HG03060 (cell line): ENCODE measurements around the gene ATP2A2.

ENCODE experiments used
- ATAC-seq: cut with Tn5 transposase; IDR thresholded peaks from one replicate; pipeline ENCODE4 v1.9.1; 2021; ENCODE audit warnings: low read depth, moderate number of reproducible peaks; ENCODE audit not compliant: unreplicated experiment

Gene ATP2A2

GRCh38 chr12:110287986-110288385 lies 6.9 kb downstream of the ATP2A2 start:
- ATAC-seq, result no peak

- no peak for ATAC-seq
Observed at GRCh38 chr12:110289044-110289710, 8.1 kb downstream of the ATP2A2 start.

- no peak for ATAC-seq
Observed at GRCh38 chr12:110289711-110290078, 8.6 kb downstream of the ATP2A2 start.

GRCh38 chr12:110301065-110301806 lies 20.2 kb downstream of the ATP2A2 start:
- ATAC-seq, result no peak

GRCh38 chr12:110304061-110304551 lies 23.1 kb downstream of the ATP2A2 start:
- ATAC-seq, result no peak

GRCh38 chr12:110307372-110307771 lies 26.3 kb downstream of the ATP2A2 start:
- ATAC-seq, result no peak

GRCh38 chr12:110310763-110311162 lies 29.7 kb downstream of the ATP2A2 start:
- no peak for ATAC-seq

GRCh38 chr12:110311903-110312302 lies 30.9 kb downstream of the ATP2A2 start:
- no peak for ATAC-seq

GRCh38 chr12:110312581-110313360 lies 31.7 kb downstream of the ATP2A2 start:
- ATAC-seq, result no peak

GRCh38 chr12:110314308-110314707 lies 33.3 kb downstream of the ATP2A2 start:
- ATAC-seq, result peak; percentile 69

GRCh38 chr12:110316861-110317260 lies 35.8 kb downstream of the ATP2A2 start:
- no peak for ATAC-seq

GRCh38 chr12:110317911-110318310 lies 36.9 kb downstream of the ATP2A2 start:
- ATAC-seq, result no peak

GRCh38 chr12:110320550-110320949 lies 39.5 kb downstream of the ATP2A2 start:
- no peak for ATAC-seq

- ATAC-seq, result no peak
Observed at GRCh38 chr12:110329710-110330109, 48.7 kb downstream of the ATP2A2 start.

GRCh38 chr12:110330124-110330523 lies 49.1 kb downstream of the ATP2A2 start:
- ATAC-seq, result no peak

- ATAC-seq, result no peak
Observed at GRCh38 chr12:110330544-110330943, 49.5 kb downstream of the ATP2A2 start.

- ATAC-seq, result no peak
Observed at GRCh38 chr12:110333201-110333600, 52.2 kb downstream of the ATP2A2 start.

GRCh38 chr12:110335481-110336045 lies 54.5 kb downstream of the ATP2A2 start:
- ATAC-seq, result no peak

GRCh38 chr12:110337912-110338710 lies 57.1 kb downstream of the ATP2A2 start:
- no peak for ATAC-seq

- ATAC-seq, result no peak
Observed at GRCh38 chr12:110338754-110339153, 57.7 kb downstream of the ATP2A2 start.
